Mesothelial cell of epicardium (in vitro differentiated cells): ENCODE measurements around the gene CES3. TPM values are rescaled to one million over a fixed set of nuclear protein-coding genes. Genes with fewer than 3 reads are reported as not detected.

ENCODE experiments used
- DNase-seq, 2 experiments: peaks; one replicate each; pipeline ENCODE4 v3.0.0; 2021; ENCODE audit warnings: low spot score in 2 of 2; ENCODE audit not compliant: unreplicated experiment in 2 of 2
- H3K27ac Mint-ChIP-seq: 2 replicates; pipeline ENCODE4 v1.8.0; 2021; ENCODE audit warnings: mixed read lengths
- H3K27me3 Mint-ChIP-seq: 2 replicates; pipeline ENCODE4 v1.8.0; 2021; ENCODE audit warnings: low read depth, mixed read lengths
- H3K36me3 Mint-ChIP-seq: 2 replicates; pipeline ENCODE4 v1.8.0; 2021; ENCODE audit warnings: mixed read lengths
- H3K4me1 Mint-ChIP-seq: 2 replicates; pipeline ENCODE4 v1.8.0; 2021; ENCODE audit warnings: mixed read lengths
- H3K4me3 Mint-ChIP-seq: 2 replicates; pipeline ENCODE4 v1.8.0; 2021; ENCODE audit warnings: mild to moderate bottlenecking, moderate library complexity, mixed read lengths
- H3K9me3 Mint-ChIP-seq: 2 replicates; pipeline ENCODE4 v1.8.0; 2021; ENCODE audit warnings: mixed read lengths
- total RNA-seq: library from RNA; stranded (reverse); gene quantifications from 3 replicates; pipeline ENCODE4 v1.2.1, GENCODE V29; 2021
- TF ChIP-seq, protein P1 (sequence below): fragments of 200-600 bp; sonication (generic); IDR thresholded peaks from one replicate; pipeline ENCODE4 v1.5.0; 2021; ENCODE audit warnings: antibody characterized with exemption; ENCODE audit not compliant: unreplicated experiment

The CES3 gene
- total RNA-seq, 1 donor from 2014 or later = 5.1 TPM

DNA sequence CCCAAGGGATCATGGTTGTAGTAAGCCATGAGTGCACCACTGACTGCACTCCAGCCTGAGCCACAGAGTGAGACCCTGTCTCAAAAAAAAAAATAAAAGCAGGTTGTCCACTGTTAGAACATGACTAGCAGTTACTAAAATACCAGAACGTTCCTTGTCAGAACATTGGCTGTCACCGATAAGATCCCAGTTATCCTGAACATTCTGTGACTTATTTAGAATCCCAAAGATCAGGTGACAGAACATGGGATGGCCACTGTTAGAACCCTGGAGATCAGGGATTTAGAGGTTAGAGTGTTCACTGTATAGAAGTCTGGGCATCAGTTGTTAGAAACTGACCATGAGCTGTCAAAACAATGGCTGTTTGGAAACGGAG lies 35.9 kb downstream of the CES3 start:
- TF ChIP-seq, protein P1, sequence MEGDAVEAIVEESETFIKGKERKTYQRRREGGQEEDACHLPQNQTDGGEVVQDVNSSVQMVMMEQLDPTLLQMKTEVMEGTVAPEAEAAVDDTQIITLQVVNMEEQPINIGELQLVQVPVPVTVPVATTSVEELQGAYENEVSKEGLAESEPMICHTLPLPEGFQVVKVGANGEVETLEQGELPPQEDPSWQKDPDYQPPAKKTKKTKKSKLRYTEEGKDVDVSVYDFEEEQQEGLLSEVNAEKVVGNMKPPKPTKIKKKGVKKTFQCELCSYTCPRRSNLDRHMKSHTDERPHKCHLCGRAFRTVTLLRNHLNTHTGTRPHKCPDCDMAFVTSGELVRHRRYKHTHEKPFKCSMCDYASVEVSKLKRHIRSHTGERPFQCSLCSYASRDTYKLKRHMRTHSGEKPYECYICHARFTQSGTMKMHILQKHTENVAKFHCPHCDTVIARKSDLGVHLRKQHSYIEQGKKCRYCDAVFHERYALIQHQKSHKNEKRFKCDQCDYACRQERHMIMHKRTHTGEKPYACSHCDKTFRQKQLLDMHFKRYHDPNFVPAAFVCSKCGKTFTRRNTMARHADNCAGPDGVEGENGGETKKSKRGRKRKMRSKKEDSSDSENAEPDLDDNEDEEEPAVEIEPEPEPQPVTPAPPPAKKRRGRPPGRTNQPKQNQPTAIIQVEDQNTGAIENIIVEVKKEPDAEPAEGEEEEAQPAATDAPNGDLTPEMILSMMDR = no peak
- no peak overlapping the region for H3K27ac Mint-ChIP-seq
- H3K4me1 Mint-ChIP-seq = peaks cover 7% of the 10 kb centered on the region
- no peaks in the 10 kb centered on the region for H3K9me3 Mint-ChIP-seq
- H3K27me3 Mint-ChIP-seq = peaks cover 32% of the 10 kb centered on the region
- no peak overlapping the region for H3K4me3 Mint-ChIP-seq
- no peaks in the 10 kb centered on the region for H3K36me3 Mint-ChIP-seq
- no peak for DNase-seq

DNA sequence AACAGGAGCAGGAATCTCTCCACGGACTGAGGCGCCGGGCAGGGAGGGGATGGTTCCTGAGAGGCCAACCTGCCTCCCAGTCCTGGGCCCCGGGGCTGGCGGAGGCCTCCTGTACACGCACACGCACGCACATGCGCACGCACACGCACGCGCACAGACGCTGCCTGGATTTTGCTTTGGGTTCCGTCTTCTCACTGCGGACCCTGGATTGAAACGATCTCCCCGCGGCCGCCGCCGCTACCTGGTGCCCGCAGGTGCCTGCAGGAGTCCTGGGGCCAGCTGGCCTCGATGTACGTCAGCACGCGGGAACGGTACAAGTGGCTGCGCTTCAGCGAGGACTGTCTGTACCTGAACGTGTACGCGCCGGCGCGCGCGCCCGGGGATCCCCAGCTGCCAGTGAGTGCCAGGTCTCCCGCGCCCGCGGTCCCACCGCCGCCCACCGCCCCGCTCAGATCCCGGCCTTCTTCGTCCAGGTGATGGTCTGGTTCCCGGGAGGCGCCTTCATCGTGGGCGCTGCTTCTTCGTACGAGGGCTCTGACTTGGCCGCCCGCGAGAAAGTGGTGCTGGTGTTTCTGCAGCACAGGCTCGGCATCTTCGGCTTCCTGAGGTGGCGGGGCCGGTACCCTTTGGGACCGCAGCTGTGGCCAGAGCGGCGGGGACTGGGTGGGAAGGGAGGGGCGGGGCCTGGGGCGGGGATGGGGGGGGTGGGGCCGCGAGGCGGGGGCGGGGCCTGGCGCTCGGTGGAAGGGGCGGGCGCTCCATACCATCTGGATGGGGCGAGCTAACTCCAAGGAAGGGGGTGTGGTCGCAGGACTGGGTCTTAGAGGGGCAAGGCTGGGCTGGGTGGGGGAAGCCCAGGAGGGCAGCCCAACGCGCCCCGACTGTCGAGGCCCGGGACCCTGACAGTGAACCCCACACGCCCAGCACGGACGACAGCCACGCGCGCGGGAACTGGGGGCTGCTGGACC lies 39.6 kb downstream of the CES3 start:
- DNase-seq = peak in 1 of 2 experiments; percentile 54
- Mint-ChIP-seq H3K27me3 (peaks cover 47% of the 10 kb centered on the region), H3K27ac (no peak overlapping the region), H3K9me3 (no peaks in the 10 kb centered on the region), H3K36me3 (peaks cover 6% of the 10 kb centered on the region), H3K4me1 (peaks cover 7% of the 10 kb centered on the region), H3K4me3 (peak overlapping the region; percentile 68)
- TF ChIP-seq, protein P1 = no peak

DNA sequence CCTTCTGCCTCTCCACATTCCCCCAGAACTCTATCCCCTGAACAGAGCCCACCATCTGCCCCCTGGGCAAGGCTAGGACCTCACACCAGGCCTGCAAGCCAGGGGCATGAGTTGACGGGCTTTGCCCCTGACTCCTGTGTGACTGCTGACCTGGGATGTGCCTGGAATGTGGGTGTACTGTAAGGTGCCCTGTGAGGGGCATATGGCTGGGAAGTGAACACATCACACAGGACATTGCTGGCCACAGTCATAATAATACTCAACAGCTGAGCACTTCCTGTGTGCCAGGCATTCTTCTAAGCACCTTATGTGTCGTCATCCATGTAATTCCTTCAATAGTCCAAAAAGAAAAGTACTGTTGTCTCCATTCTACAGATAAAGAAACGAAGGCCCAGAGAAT lies 40.7 kb downstream of the CES3 start:
- Mint-ChIP-seq H3K4me3 (no peak overlapping the region), H3K4me1 (peaks cover 7% of the 10 kb centered on the region), H3K9me3 (no peaks in the 10 kb centered on the region), H3K27ac (no peak overlapping the region), H3K27me3 (peaks cover 47% of the 10 kb centered on the region), H3K36me3 (peaks cover 6% of the 10 kb centered on the region)
- no peak for DNase-seq
- TF ChIP-seq, protein P1 = no peak

DNA sequence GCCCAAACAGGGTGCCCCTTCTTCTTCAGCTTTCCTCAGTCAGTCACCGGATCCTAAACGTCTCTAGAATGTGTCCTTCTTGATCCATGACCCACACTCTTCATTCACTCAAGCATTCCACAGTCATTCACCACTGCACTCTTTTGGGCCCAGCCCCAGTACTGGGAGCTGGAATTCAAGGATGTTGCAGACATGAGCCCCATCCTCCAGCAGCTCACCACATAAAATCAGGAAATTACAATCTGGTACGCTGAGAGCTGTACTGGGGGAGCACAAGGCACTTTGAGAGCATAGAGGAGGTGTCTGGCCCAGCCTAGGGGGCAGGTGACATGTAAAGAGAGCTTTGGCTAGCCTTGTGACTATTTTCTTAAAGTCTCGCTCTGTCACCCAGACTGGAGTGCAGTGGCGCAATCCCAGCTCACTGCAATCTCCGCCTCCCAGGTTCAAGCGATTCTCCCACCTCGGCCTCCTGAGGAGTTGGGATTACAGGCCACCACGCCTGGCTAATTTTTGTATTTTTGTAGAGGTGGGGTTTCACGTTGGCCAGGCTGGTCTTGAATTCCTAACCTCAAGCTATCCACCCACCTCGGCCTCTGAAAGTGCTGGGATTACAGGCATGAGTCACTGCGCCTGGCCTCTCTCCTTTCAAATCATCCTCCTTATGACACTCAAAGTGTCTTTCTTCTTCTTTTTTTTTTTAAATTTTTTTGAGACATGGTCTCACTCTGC lies 46.0 kb downstream of the CES3 start:
- peaks cover 16% of the 10 kb centered on the region for H3K27me3 Mint-ChIP-seq
- H3K27ac Mint-ChIP-seq = no peak overlapping the region
- no peaks in the 10 kb centered on the region for H3K9me3 Mint-ChIP-seq
- peaks cover 6% of the 10 kb centered on the region for H3K36me3 Mint-ChIP-seq
- H3K4me1 Mint-ChIP-seq = no peaks in the 10 kb centered on the region
- H3K4me3 Mint-ChIP-seq = no peak overlapping the region
- no peak for DNase-seq
- TF ChIP-seq, protein P1 = no peak

DNA sequence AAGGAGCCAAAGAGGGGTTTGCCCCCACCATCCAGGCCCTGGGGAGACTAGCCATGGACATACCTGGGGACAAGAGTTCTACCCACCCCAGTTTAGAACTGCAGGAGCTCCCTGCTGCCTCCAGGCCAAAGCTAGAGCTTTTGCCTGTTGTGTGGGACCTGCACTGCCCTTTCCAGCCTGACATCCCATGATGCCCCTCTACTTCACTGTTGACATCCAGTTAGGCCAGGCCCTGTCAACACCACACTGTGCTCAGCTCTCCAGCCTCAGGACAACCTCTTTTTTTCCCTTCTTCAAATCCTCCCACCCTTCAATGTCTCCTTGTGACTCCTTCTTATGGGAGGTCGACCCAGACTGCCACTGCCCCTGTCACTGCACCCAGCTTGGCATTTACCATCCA lies 48.1 kb downstream of the CES3 start:
- no peak overlapping the region for H3K4me3 Mint-ChIP-seq
- H3K36me3 Mint-ChIP-seq = no peaks in the 10 kb centered on the region
- H3K4me1 Mint-ChIP-seq = peaks cover 7% of the 10 kb centered on the region
- DNase-seq = no peak
- TF ChIP-seq, protein P1 = no peak
- no peak overlapping the region for H3K27ac Mint-ChIP-seq
- H3K9me3 Mint-ChIP-seq = no peaks in the 10 kb centered on the region
- H3K27me3 Mint-ChIP-seq = no peaks in the 10 kb centered on the region
